ENCODE measurements around the gene TUBB4B. TPM values are rescaled to one million over a fixed set of nuclear protein-coding genes. Genes with fewer than 3 reads are reported as not detected.

Gene TUBB4B
- polyA plus RNA-seq, 3 donors from 2014 or later, result 60.8 to 98.2 (median 71.9) TPM

- no peak for DNase-seq
- Mint-ChIP-seq H3K27me3 (ENCODE audit: low read depth in 3 of 3) (peaks cover 0 to 4% (median 0%) of the 10 kb centered on the region in 3 donors), H3K4me1 (peaks cover 28 to 31% of the 10 kb centered on the region in 2 donors), H3K9me3 (no peaks in the 10 kb centered on the region), H3K27ac (peak overlapping the region; percentile 74 to 91 (median 80)), H3K36me3 (no peaks in the 10 kb centered on the region), H3K4me3 (peak overlapping the region; percentile 83 to 87 (median 86))
Measured at GRCh38 chr9:137201205-137201868, 39.8 kb upstream of the TUBB4B start.

GRCh38 chr9:137202966-137203365 lies 38.1 kb upstream of the TUBB4B start:
- H3K9me3 Mint-ChIP-seq, result no peaks in the 10 kb centered on the region
- H3K36me3 Mint-ChIP-seq, result no peaks in the 10 kb centered on the region
- H3K4me1 Mint-ChIP-seq, result peaks cover 42 to 46% of the 10 kb centered on the region in 2 donors
- H3K27me3 Mint-ChIP-seq (ENCODE audit: low read depth in 3 of 3), result peaks cover 0 to 4% (median 2%) of the 10 kb centered on the region in 3 donors
- DNase-seq, result no peak
- H3K4me3 Mint-ChIP-seq, result peak overlapping the region in 1 of 5 donors; percentile 7
- no peak overlapping the region for H3K27ac Mint-ChIP-seq

- H3K27ac Mint-ChIP-seq, result peak overlapping the region; percentile 86 to 96 (median 95)
- peaks cover 43 to 46% of the 10 kb centered on the region in 2 donors for H3K4me1 Mint-ChIP-seq
- H3K4me3 Mint-ChIP-seq, result peak overlapping the region; percentile 90 to 91 (median 91)
- H3K36me3 Mint-ChIP-seq, result no peaks in the 10 kb centered on the region
- no peak for DNase-seq
- peaks cover 0 to 4% (median 2%) of the 10 kb centered on the region in 3 donors for H3K27me3 Mint-ChIP-seq (ENCODE audit: low read depth in 3 of 3)
- H3K9me3 Mint-ChIP-seq, result no peaks in the 10 kb centered on the region
Measured at GRCh38 chr9:137204731-137205125, 36.4 kb upstream of the TUBB4B start.

- H3K27ac Mint-ChIP-seq, result peak within 1 kb of the TSS; percentile 86 to 96 (median 95)
- no peaks in the 10 kb centered on the region for H3K9me3 Mint-ChIP-seq
Measured at GRCh38 chr9:137205126-137206069, 35.7 kb upstream of the TUBB4B start, which contains the start of the genes NDOR1 and TMEM203. TSS of gene NDOR1 (plus strand) at chr9:137205700. CDS start at chr9:137205778, 78 bp downstream. TSS of gene TMEM203 (minus strand) at chr9:137205648. CDS start at chr9:137205414, 234 bp downstream.

GRCh38 chr9:137206602-137207001 lies 34.5 kb upstream of the TUBB4B start:
- Mint-ChIP-seq H3K27me3 (ENCODE audit: low read depth in 3 of 3) (peaks cover 0 to 2% (median 2%) of the 10 kb centered on the region in 3 donors), H3K27ac (peak overlapping the region; percentile 85 to 95 (median 89)), H3K4me1 (peaks cover 42 to 43% of the 10 kb centered on the region in 2 donors), H3K4me3 (peak overlapping the region; percentile 83 to 91 (median 90)), H3K9me3 (peaks cover 0 to 1% (median 0%) of the 10 kb centered on the region in 6 donors), H3K36me3 (no peaks in the 10 kb centered on the region)
- DNase-seq, result no peak

More at GRCh38 chr9:137205126-137206069, 35.7 kb upstream of the TUBB4B start, which contains the start of the genes NDOR1 and TMEM203:
- peak within 1 kb of the TSS; percentile 90 to 91 (median 91) for H3K4me3 Mint-ChIP-seq
- peaks cover 0 to 4% (median 2%) of the 10 kb centered on the region in 3 donors for H3K27me3 Mint-ChIP-seq (ENCODE audit: low read depth in 3 of 3)
- no peaks in the 10 kb centered on the region for H3K36me3 Mint-ChIP-seq
- peaks cover 43 to 46% of the 10 kb centered on the region in 2 donors for H3K4me1 Mint-ChIP-seq
- DNase-seq, result peak; percentile 91 to 92 (median 91)

GRCh38 chr9:137211532-137211931 lies 29.6 kb upstream of the TUBB4B start:
- H3K36me3 Mint-ChIP-seq, result no peaks in the 10 kb centered on the region
- peaks cover 12 to 14% of the 10 kb centered on the region in 2 donors for H3K4me1 Mint-ChIP-seq
- DNase-seq, result no peak
- peaks cover 0 to 1% (median 0%) of the 10 kb centered on the region in 3 donors for H3K27me3 Mint-ChIP-seq (ENCODE audit: low read depth in 3 of 3)
- no peak overlapping the region for H3K4me3 Mint-ChIP-seq
- H3K9me3 Mint-ChIP-seq, result peaks cover 0 to 1% (median 0%) of the 10 kb centered on the region in 6 donors
- H3K27ac Mint-ChIP-seq, result no peak overlapping the region

GRCh38 chr9:137212520-137212919 lies 28.6 kb upstream of the TUBB4B start:
- Mint-ChIP-seq H3K9me3 (peaks cover 0 to 1% (median 0%) of the 10 kb centered on the region in 6 donors), H3K27me3 (ENCODE audit: low read depth in 3 of 3) (no peaks in the 10 kb centered on the region), H3K36me3 (no peaks in the 10 kb centered on the region), H3K4me1 (peaks cover 3 to 4% of the 10 kb centered on the region in 2 donors), H3K4me3 (no peak overlapping the region), H3K27ac (no peak overlapping the region)
- no peak for DNase-seq

GRCh38 chr9:137213160-137214060 lies 27.7 kb upstream of the TUBB4B start:
- Mint-ChIP-seq H3K9me3 (peaks cover 0 to 1% (median 0%) of the 10 kb centered on the region in 6 donors), H3K4me1 (peaks cover 0 to 2% of the 10 kb centered on the region in 2 donors), H3K36me3 (no peaks in the 10 kb centered on the region), H3K4me3 (no peak overlapping the region), H3K27me3 (ENCODE audit: low read depth in 3 of 3) (no peaks in the 10 kb centered on the region), H3K27ac (peak overlapping the region in 1 of 6 donors; percentile 46)
- DNase-seq, result no peak

GRCh38 chr9:137214620-137215019 lies 26.5 kb upstream of the TUBB4B start:
- no peaks in the 10 kb centered on the region for H3K27me3 Mint-ChIP-seq (ENCODE audit: low read depth in 3 of 3)
- peaks cover 0 to 1% (median 0%) of the 10 kb centered on the region in 6 donors for H3K9me3 Mint-ChIP-seq
- no peaks in the 10 kb centered on the region for H3K4me1 Mint-ChIP-seq
- no peaks in the 10 kb centered on the region for H3K36me3 Mint-ChIP-seq
- DNase-seq, result no peak
- H3K4me3 Mint-ChIP-seq, result no peak overlapping the region
- no peak overlapping the region for H3K27ac Mint-ChIP-seq

GRCh38 chr9:137215196-137215986 lies 25.7 kb upstream of the TUBB4B start:
- Mint-ChIP-seq H3K4me3 (no peak overlapping the region), H3K27me3 (ENCODE audit: low read depth in 3 of 3) (peaks cover 0 to 2% (median 0%) of the 10 kb centered on the region in 3 donors), H3K4me1 (no peaks in the 10 kb centered on the region), H3K27ac (no peak overlapping the region), H3K36me3 (no peaks in the 10 kb centered on the region), H3K9me3 (peaks cover 0 to 1% (median 0%) of the 10 kb centered on the region in 6 donors)
- DNase-seq, result no peak

- Mint-ChIP-seq H3K27ac (no peak overlapping the region), H3K9me3 (peaks cover 0 to under 1% (median 0%) of the 10 kb centered on the region in 6 donors), H3K27me3 (ENCODE audit: low read depth in 3 of 3) (peaks cover 0 to 2% (median 0%) of the 10 kb centered on the region in 3 donors), H3K4me1 (no peaks in the 10 kb centered on the region), H3K4me3 (no peak overlapping the region), H3K36me3 (no peaks in the 10 kb centered on the region)
- DNase-seq, result no peak
Measured at GRCh38 chr9:137216188-137216965, 24.7 kb upstream of the TUBB4B start.
